Measurements from ENCODE around the gene BST1. TPM values are rescaled to one million over a fixed set of nuclear protein-coding genes. Genes with fewer than 3 reads are reported as not detected.
A peak's percentile ranks its signal among the peaks of the same experiment; 100 is the strongest.

The BST1 gene
- total RNA-seq, 1 donor from 2014 or later = 4.5 TPM

DNA sequence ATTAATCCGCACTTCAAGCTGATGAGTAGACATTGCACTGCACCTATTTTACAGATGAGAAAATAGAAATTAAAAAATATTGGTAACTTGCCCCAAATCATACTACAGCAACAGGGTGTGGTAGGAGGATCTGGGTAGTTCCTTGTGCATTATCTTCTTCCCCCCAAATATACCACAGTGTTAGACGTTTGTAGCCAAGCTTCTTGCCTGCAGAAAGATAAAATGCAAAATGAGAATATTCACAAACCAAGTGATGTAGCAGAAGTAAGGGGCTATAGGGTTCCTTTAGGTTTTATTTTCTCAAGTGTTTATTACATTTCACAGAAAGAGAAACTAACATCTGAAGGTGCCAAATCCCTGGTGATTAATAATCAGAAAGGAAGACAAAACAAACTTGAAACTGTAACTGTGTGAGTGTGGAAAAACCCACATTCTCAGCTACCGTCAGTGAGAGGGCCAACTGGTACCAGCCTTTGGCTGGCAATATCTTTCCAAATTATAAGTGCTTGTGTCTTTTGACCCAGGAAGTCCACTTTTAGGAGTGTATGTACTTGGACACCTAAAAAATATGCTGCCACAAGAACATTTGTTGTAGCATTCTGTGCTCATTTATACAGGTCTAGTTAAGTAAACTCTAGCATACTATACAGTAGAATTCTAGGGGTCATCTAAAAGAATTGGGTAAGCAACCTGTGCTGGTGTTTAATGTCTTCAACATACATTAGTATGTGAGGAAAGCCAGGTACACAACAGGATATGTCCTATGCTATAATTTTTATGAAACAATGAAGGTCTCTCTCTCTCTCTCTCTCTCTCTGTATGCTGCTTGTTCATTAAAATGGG, 68.6 kb downstream of the BST1 start:
- FAIRE-seq (no peak), DNase-seq (ENCODE audit: low spot score in 2 of 2) (no peak)

- no peak for FAIRE-seq
- no peak for DNase-seq (ENCODE audit: low spot score in 2 of 2)
Measured at GRCh38 chr4:15774020-15774420, 71.2 kb downstream of the BST1 start.

DNA sequence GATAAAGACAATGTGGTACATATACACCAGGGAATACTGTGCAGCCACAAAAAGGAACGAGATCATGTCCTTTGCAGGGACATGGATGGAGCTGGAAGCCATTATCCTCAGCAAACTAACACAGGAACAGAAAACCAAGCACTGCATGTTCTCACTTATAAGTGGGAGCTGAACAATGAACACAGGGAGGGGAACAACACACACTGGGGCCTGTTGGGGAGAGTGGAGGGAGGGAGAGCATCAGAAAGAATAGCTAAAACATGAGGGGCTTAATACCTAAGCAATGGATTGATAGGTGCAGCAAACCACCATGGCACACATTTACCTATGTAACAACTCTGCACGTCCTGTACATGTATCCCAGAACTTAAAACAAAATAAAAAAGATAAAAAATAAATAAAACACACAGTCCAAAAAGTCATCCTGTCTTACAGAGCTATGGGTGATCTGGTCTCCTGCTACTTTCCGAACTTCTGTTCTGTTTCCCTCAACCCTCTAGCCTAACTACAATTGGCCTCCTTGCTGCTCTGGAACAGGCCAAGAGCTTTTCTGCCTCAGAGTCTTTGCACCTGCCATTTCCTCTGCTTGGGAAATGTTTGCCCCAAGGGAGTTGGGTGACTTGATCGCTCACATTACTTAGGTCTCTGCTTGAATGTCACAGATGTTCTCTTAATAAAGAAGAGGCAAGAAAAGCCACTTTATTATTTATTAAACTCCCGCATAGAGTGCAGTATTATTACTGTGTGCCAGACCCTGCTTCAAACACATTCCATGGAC, 74.2 kb downstream of the BST1 start:
- FAIRE-seq = no peak
- no peak for DNase-seq (ENCODE audit: low spot score in 2 of 2)

DNA sequence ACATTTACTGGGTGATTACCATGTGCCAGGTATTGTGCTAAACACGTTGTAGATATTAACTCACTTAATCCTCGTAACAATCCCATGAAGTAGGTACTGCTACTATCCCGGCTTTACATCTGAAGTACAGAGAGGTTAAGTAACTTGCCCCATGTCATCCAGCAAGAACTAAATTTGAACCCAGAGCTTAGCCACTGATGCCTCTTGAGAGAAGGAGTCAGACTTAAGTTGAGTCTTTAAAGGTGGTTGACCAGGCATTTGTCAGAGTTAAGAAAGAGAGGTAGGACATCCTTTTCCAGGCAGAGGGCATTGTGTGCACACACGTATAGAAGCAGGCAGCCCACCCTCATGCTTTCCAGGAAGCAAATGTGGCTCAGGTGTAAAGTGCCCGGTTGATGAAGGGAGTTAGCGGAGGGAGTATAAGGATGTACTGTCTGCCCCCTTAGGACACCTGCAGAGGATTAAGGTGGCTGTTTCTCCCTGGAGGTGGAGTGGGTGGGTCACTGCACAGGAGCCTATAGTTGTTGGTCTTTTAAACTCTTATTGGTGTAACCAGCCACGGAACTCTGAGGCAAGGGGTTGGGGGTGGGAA, 74.9 kb downstream of the BST1 start:
- no peak for DNase-seq (ENCODE audit: low spot score in 2 of 2)

GRCh38 chr4:15778289-15779241, 75.7 kb downstream of the BST1 start, which contains the start of gene CD38:
Gene CD38, plus strand, starts transcription at chr4:15778328. Its CDS starts 87 bp downstream, at chr4:15778415.
- FAIRE-seq (no peak), DNase-seq (ENCODE audit: low spot score in 2 of 2) (peak in 1 of 2 donors; percentile 37)

More for the DNA sequence above, 74.9 kb downstream of the BST1 start:
- FAIRE-seq = no peak

GRCh38 chr4:15779306-15779705, 76.4 kb downstream of the BST1 start:
- FAIRE-seq (no peak), DNase-seq (ENCODE audit: low spot score in 2 of 2) (peak in 1 of 2 donors; percentile 50)

DNA sequence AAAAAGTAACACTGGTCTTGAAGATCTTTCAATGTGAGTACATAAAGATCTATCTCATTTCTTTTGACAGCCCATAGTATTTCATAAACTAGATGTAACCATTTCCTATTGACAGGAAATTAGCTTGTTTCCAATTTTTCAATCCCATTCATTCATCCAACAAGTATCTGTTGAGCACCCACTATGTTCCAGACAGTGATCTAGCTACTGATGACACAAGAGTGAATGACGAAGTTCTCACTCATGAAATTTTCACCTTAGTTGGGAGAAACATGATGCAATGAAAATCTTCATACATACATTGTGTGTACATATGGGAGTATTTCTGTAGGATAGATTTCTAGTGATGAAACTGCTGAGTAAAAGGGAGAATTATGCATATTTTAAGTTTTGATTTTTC, 76.9 kb downstream of the BST1 start:
- FAIRE-seq = no peak

DNA sequence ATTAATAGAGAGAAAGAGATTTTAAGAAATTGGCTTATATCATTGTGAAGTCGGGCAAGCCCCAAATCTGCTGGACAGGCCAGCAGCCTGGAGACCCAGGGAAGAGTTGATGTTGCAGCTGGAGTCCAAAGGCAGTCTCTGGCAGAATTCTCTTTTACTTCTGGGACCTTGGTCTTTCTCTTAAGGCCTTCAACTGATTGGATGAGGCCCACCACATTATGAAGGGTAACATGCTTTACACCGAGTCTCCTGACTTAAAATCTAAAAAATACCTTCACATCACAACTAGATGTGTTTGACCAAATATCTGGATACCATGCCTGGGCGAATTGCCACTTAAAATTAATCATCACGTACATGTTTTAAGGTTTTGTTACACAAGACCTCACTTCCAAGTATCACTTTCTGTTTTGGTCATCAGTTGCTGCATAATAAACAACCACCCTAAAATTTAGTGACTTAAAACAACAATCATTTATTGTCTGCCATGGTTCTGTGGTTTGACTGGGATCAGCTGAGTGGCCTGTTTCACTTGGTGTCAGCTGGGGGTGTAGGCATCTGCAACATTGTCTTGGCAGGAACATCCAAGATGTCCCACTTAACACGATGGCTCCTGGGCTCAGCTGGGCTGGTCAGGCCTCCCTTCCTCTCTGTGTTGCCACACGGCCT, 78.7 kb downstream of the BST1 start:
- FAIRE-seq (no peak), DNase-seq (ENCODE audit: low spot score in 2 of 2) (no peak)

More for the DNA sequence above, 76.9 kb downstream of the BST1 start:
- no peak for DNase-seq (ENCODE audit: low spot score in 2 of 2)

Other genes starting within 250 kb of the BST1 start
- gene CC2D2A, start 233.2 kb upstream of the BST1 start, total RNA-seq = 18.8 TPM
- 219 TPM for gene FBXL5, start 47.7 kb upstream of the BST1 start, total RNA-seq
- gene FAM200B, start 21.2 kb upstream of the BST1 start, total RNA-seq = 91.7 TPM
- 1.6 TPM for gene CD38, start 75.3 kb downstream of the BST1 start, total RNA-seq
- gene FGFBP1, start 235.7 kb downstream of the BST1 start, total RNA-seq = not detected